HG02678 (cell line): ENCODE measurements around the gene XKR7.
"Not testable (repeated sequence)": the region's sequence is repeated elsewhere in the genome, so short reads cannot be mapped to it uniquely, and the experiment has no call there.

ENCODE experiments used
- ATAC-seq: cut with Tn5 transposase; IDR thresholded peaks from one replicate; pipeline ENCODE4 v1.9.1; 2021; ENCODE audit warnings: mild to moderate bottlenecking, moderate library complexity; ENCODE audit not compliant: unreplicated experiment

Gene XKR7

DNA sequence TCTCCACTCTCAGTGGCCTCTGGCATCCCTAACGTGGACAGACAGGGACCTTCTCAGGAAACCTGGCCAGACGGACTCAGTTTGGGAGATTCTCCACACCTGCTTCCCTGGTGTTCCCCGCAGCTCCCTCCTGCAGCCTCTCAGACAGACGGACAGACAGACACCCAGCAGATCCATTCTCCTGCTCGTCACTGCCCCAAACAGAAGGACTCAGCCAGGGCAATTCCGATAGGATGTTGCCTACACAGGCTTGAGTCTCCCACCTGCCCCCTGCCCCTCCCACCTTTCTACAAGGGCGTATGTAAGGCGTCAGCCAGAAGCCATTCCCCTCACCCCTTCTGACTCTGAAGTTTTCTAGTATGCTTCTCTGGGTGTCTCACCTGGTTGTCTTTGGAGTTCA, 42.7 kb downstream of the XKR7 start:
- ATAC-seq: no peak

DNA sequence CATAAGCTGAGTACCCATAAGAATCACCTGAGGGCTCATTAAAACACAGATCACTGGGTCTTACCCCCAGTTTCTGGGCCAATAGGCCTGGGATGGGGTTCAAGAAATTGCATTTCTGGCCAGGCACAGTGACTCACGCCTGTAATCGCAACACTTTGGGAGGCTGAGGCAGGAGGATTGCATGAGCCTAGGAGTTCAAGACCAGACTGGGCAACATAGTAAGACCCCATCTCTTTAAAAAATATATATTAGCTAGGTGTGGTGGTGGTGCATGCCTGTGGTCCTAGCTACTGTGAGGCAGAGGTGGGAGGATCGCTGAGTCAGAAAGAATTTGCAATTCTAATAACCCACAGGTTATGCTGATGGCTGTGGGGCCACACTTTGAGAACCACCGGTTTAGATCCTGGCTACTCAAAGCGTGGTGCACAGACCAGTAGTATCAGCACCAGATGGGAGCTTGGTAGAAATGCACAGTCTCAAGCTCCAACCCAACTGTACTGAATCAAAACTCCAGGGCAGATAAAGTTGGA, 44.3 kb downstream of the XKR7 start:
- ATAC-seq: no peak

DNA sequence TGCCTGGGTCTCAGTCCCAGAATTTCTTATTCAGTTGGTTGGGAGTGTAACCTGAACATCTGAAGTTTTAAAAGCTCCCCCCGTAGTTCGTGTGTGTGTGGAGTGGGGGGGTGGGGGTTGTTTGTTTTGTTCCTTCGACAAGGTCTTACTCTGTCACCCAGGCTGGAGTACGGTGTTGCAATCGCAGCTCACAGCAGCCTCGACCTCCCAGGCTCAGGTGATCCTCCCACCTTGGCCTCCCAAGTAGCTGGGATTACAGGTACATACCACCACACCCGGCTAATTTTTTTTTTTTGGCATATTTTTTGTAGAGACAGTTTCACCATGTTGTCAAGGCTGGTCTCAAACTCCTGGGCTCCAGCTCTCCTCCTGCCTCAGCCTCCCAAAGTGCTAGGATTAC, 45.4 kb downstream of the XKR7 start:
- ATAC-seq: no peak

DNA sequence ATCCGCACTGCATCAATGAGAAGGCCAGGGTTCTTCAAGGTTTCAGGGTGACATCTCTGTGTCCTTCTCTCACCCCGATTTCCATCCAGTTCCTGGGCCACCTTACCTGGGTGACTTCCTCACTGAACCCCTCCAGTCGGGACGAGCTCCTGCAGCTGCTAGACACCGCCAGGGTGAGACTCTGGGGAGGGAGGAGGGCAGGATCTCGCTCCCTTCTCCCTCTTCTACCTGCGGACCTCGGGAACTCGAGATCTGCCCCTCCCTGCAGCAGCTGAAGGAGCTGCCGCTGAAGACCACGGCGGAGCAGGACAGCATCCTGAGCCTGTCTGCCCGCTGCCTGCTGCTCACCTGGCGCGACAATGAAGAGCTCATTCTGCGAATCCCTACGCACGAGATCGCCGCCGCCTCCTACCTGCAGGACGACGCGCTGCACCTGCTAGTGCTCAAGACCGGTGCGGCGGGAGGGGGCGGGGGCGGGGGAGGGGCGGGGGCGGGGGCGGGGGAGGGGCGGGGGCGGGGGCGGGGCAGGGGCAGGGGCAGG, 49.8 kb downstream of the XKR7 start:
- ATAC-seq: no peak

DNA sequence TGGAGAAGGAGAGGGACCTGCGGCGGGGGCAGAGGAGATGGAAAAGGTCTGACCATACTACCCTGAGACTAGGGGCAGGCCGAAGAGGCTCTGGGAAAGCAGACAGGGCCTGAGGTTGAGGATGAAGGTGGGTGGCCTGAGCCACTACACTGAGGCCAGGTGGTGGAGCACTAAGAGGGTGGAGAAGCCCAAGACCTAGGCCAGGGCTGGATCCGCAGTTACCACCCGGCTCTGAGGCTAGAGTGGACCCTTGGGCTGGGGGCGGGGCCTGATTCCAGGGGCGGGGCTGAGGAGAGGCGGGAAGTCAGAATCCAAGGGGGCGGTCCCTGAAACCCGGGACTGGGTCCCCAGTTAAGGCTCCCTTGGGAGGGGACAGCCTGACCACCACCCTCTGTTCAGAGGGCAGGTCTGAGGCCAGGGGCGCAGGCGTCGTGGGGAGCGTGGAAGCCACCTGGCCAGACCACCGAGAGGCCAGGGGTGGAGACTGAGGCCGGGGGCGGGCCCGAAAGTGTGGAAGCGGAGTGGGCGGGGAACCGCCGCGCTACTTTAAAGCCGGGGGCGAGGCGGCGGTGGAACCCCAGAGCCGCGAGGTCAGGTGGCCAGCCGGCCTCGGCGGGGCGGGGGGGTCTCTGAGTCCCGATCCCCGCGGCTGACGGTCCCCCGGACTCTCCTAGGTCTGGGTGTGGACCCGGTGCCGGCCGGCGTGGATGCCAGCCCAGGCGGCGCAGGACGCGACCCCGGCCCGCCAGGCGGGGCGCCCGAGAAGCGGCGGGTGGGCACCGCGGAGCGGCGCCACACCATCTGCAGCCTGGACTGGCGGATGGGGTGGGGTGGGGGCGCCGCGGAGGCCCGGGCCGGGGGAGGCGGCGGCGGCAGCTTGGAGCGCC, 50.6 kb downstream of the XKR7 start:
- no peak for ATAC-seq

DNA sequence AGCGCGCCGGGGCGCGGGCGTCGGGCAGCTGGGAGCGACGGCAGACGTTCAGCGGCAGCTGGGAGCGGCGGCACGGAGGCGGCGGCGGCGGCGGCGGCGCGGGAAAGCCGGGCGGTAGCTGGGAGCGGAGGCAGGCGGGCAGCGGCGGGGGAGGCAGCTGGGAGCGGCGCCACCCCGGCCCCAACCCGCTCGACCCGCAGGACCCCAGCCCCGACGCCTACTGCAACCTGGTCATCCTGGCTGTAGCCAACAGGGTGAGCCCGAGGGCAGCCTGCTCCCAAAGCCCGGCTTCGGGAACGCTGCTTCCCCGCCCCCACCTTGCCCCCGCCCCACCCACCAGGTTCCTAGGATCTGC, 51.2 kb downstream of the XKR7 start:
- no peak for ATAC-seq

DNA sequence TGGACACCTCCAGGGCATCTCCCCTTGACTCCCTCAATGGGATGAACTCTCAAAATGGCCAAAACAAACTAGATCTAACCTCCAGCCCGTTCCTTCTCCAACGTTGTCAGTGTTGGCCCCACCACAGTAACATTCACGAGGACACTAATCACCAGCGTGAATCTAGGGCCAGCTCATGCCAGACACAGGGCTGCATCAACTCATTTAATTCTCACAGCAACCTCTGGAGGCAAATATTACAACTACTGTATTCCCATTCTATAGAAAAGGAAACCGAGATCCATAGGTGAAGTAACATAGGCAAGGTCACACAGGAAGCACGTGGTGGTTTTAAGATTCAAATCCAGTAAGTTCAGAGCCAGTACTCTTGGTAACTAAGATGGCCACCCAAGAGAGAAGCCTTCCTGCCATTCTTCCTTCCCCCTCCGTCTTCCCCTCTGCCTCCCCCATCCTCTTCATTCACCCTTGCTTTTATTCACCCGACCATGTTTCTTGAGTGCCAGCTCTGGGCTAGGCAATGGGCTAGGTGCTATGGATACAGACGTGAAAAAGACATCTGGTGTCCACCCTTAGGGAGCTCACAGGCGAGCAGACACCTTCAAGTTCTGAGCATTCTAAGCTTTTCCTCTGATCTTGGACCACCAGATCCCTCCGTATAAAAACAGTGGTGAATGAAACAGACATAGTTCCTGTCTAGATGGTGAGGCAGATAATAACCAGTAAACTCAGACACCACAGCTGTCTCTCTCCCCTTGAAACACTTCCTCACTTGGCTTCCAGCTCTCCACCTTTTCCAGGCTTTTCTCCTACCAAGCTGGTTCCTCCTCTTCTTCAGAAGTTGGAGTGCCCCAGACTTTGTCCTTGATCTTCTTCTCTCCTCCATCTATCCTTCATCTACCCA, 51.9 kb downstream of the XKR7 start:
- no peak for ATAC-seq

DNA sequence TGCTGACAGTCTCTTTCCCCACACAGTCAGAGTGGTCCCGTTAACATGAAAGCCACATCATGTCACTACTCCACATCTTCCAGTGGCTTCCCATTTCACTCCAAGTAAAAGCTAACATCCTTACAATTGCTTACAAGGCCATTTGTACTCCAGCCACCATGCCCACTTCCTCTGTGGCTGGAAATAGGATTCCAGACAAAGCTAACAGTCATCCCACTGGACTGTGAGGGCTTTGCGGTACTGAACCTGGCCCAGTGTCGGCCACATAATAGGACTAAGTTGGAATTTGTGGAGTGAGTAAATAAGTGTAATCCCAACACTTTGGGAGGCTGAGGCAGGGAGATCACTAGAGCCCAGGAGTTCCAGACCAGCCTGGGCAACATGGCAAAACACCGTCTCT, 53.1 kb downstream of the XKR7 start:
- no peak for ATAC-seq

DNA sequence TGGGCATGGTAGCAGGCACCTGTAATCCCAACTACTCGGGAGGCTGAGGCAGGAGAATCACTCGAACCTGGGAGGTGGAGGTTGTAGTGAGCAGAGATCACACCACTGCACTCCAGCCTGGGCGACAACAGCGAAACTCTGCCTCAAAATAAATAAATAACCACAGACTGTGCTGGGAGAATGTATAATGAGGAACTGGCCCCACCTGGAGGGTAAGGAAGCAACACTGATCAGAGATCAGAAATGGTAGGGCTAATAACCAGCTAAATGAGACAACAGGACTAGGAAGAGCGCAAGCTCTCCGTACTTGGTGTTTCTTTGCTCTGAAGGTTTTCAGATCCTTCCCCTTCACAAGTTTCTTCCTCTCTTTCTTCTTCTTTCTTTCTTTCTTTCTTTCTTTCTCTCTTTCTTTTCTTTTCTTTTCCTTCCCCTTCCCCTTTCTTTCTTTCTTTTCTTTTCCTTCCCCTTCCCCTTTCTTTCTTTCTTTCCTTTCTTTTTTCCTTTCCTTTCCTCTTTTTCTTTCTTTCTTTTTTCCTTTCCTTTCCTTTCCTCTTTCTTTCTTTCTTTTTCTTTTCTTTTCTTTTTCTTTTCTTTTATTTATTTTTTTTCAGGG, 56.8 kb downstream of the XKR7 start:
- no peak for ATAC-seq

DNA sequence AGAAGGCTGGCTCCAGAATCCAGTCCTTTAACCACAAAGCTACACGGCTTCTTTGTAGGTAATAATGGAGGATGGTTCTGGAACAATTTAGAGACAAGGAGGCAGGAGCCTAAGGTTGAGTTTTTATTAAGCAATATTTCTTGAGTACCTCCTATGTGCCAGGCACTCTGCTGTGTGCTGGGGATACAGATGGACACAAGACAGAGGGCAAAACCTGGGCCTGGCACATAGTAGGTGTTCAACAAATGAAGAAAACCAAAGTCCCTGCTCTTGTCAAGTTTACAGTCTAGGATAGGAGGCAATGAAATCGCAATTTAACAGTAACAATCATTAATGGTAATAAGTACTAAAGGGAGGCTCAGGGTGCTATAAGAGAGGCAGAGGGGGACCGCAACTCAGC, 59.7 kb downstream of the XKR7 start:
- no peak for ATAC-seq

DNA sequence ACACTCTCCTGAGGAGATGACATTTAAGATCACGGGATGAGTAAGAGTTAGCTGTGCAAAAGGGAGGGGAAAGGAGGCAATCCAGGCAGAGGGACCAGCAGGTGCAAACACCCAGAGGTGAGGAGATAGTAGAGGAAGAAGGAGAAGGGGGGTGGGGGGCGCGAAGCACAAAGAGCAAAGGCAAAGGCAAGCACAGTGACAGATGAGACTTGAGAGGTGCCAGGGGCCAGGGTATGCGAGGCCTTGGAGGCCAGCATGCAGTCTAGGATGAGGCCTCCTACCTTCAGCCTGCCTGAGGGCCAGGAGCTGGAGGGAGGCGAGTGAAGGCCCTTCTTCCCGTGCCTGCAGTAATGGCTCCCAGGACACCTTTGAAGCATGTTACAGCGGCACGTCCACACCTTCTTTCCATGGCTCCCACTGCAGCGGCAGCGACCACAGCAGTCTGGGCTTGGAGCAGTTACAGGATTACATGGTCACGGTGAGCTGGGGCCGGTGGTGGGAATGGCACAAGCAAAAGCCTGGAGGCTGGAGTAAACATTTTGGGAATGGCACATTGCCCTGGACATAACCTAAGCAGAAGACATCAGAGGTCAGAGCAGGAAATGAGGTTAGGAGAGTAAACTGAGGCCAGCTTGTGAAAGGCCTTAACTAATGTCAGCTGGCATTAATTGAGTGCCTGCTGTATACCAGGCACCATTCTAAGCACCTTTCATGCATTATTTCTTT, 60.9 kb downstream of the XKR7 start:
- no peak for ATAC-seq

DNA sequence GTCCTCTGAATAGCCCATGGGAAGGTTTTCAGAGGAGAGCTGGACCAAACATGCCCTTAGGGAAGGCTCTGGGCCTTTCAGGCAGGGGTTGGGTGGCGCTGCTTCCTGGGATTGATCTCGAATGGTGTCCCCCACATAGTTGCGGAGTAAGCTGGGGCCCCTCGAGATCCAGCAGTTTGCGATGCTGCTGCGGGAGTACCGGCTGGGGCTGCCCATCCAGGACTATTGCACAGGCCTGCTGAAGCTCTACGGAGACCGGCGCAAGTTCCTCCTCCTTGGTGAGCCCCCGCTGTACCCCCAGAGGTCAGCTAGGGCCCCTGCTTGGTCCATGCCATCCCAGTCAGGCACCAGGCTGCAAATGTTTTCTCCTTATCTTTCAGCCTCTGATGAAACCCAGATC, 61.6 kb downstream of the XKR7 start:
- ATAC-seq: no peak

DNA sequence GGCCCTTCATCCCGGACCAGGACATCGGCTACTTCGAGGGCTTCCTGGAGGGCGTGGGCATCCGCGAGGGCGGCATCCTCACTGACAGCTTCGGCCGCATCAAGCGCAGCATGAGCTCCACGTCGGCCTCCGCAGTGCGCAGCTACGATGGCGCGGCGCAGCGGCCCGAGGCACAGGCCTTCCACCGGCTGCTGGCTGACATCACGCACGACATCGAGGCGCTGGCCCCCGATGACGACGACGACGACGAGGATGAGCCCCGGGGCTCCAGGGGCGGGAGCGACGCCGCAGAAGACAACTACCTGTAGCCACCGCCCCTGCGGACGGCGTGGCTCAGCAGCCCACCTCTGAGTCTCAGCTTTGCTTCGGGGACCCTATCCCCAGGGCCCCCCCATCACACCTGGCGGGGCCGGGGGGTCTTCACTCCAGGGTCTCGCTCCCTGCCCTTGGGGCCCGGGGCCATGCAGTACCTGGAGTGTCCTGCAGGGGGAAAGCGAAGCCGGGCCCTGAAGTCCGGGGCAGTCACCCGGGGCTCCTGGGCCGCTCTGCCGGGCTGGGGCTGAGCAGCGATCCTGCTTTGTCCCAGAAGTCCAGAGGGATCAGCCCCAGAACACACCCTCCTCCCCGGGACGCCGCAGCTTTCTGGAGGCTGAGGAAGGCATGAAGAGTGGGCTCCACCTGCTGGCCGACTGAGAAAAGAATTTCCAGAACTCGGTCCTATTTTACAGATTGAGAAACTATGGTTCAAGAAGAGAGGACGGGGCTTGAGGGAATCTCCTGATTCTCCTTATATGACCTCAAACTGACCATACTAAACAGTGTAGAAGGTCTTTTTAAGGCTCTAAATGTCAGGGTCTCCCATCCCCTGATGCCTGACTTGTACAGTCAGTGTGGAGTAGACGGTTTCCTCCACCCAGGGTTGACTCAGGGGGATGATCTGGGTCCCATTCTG, 63.3 kb downstream of the XKR7 start:
- no peak for ATAC-seq

DNA sequence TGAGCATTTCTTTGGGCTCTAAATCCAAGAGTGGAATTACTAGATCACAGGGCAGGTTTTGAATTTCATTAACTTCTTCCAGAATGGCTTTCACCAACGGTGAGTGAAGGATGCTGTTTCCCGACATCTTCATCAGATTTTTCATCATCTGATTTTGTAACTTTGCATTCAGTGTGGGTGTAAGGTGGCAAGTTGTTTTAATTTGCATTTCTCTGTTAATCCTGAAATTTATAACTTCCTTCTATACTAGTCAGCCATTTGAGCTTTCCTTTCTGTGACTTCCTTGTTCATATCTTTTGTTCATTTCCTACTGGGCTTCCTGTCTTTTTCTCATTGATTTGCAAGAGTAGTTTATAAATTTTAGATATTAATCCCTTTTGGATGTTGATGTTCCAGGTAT, 65.4 kb downstream of the XKR7 start:
- no peak for ATAC-seq

DNA sequence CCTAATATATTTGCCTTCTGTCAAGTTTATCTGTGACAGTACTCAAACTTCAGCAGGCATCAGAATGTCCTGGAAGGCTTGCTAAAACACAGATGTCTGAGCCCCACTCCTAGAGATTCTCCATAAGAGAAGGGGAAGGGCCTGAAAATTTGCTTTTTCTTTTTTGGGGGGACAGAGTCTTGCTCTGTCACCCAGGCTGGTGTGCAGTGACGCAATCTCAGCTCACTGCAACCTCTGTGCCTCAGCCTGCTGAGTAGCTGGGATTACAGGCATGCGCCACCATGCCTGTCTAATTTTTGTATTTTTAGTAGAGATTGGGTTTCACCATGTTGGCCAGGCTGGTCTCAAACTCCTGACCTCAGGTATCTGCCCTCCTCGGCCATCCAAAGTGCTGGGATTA, 65.8 kb downstream of the XKR7 start:
- not testable (repeated sequence) for ATAC-seq

DNA sequence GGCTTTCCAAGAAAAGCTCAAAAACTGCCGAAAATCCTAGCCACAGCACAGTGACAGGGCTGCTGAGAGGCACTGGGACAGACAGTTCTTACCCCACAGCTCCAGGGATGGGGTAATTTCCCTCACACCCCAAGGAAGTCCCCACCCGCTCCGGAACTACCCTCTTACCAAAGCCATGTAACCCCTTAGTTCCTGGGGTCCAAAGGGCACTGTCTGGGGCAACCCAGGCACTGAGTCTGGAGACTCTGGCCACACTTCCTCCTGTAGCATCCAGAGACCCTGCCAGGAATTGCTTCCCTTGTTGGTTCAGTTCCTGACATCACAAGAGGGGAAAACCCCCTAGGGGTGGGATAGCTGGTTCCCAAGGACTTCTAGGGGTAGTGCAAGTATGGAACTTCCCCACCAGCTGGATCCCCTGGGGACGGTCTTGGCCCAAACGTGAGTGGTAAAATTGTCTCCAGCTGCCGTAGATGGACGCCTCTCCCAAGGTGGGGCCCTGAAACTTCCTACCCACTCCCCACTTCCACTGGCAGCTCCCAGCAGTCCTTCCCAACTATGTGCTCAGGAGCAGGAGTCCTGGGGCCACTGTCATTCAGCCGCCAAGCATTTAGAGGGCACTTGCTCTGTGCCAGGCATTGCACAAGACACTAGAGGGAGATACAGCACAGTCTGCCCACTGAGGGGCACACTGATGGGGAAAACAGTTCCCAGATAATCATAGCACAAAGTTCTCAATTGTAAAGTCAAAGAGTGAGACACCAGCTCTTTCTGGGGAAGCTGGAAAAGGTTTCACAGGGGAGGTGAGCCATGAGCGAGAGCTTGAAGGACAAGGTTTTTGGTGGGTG, 66.9 kb downstream of the XKR7 start:
- ATAC-seq: no peak

DNA sequence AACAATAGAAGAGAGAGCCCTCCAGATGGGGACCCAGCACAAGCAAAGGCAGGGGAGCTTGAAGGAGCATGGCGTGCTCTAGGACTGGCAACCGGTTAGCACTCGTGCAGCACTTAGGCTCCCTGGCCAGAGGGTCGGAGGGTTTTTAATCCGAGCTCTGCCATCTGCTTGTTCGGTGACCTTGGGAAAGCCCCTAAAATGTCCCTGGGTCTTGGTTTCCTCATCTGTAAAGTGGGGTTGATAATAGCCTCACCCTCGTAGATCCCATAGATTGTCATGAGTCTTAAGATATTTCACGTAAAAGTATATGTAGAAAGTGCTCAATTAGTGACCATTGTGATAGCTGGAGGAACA, 67.5 kb downstream of the XKR7 start:
- ATAC-seq: no peak

DNA sequence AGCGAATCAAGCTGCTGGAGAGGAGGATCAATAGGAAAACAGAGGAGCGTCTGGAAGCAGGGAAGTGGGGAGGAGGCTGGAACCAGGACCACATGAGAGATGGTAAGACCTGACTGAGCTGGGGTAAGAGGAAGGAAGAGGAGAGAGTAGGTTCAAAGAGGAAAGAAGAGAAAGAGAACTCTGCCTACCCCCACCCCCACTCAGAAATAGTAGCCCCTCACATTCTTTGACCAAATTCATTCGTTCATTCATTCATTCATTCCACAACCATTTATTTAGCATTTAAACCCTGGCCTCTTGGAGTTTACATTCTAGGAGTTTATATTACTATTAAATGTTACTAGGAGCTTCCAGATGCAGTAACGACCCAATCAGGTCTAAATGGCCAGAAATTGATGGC, 68.3 kb downstream of the XKR7 start:
- ATAC-seq: no peak
